ENCODE data around the gene CA4. TPM values are rescaled to one million over a fixed set of nuclear protein-coding genes. Genes with fewer than 3 reads are reported as not detected.
A peak's percentile ranks its signal among the peaks of the same experiment; 100 is the strongest.
"Not testable (repeated sequence)": the region's sequence is repeated elsewhere in the genome, so short reads cannot be mapped to it uniquely, and the experiment has no call there.

Gene CA4
- total RNA-seq, 4 donors from 2014 or later, result 1.5 to 3.5 (median 2.0) TPM

- TF ChIP-seq CTCF (IDR thresholded peaks at IDR 0.05), result no peak
- no peak for TF ChIP-seq POLR2A (IDR thresholded peaks at IDR 0.05)
- WGBS, 2 donors, result 72 to 74% methylated on average over 8 of the region's 8 CpGs
- peak in 1 of 2 donors; percentile 63 for DNase-seq (ENCODE audit: low spot score in 2 of 2)
- H3K4me3 ChIP-seq (ENCODE audit: low read depth, poor library complexity, severe bottlenecking), result no peak overlapping the region
- intact Hi-C loops (cut with DNase I; ENCODE audit: low total_unique reads), result no loop called here
These were observed 21.3 kb downstream of the CA4 start for GRCh38 chr17:60170835-60171752.

- DNase-seq (ENCODE audit: low spot score in 2 of 2), result peak in 1 of 2 donors; percentile 70
- TF ChIP-seq POLR2A (IDR thresholded peaks at IDR 0.05) (no peak), CTCF (IDR thresholded peaks at IDR 0.05) (no peak)
- 93 to 96% methylated on average over 8 of the region's 8 CpGs for WGBS, 2 donors
- H3K4me3 ChIP-seq (ENCODE audit: low read depth, poor library complexity, severe bottlenecking), result no peak overlapping the region
- intact Hi-C loops (cut with DNase I; ENCODE audit: low total_unique reads), result no loop called here
These were observed 21.9 kb downstream of the CA4 start for GRCh38 chr17:60171753-60172079.

GRCh38 chr17:60173304-60173819 lies 23.6 kb downstream of the CA4 start:
- peak in 1 of 2 donors; percentile 15 for DNase-seq (ENCODE audit: low spot score in 2 of 2)

GRCh38 chr17:60174035-60174434 lies 24.3 kb downstream of the CA4 start:
- TF ChIP-seq POLR2A (IDR thresholded peaks at IDR 0.05) (no peak), CTCF (IDR thresholded peaks at IDR 0.05) (no peak)
- intact Hi-C loops (cut with DNase I; ENCODE audit: low total_unique reads), result no loop called here
- 64 to 73% methylated on average over 3 of the region's 3 CpGs for WGBS, 2 donors
- no peak for DNase-seq (ENCODE audit: low spot score in 2 of 2)
- no peak overlapping the region for H3K4me3 ChIP-seq (ENCODE audit: low read depth, poor library complexity, severe bottlenecking)

More at GRCh38 chr17:60173304-60173819, 23.6 kb downstream of the CA4 start:
- 44 to 53% methylated on average over 2 of the region's 2 CpGs for WGBS, 2 donors
- TF ChIP-seq POLR2A (IDR thresholded peaks at IDR 0.05), result no peak
- TF ChIP-seq CTCF (IDR thresholded peaks at IDR 0.05), result no peak
- no peak overlapping the region for H3K4me3 ChIP-seq (ENCODE audit: low read depth, poor library complexity, severe bottlenecking)
- intact Hi-C loops (cut with DNase I; ENCODE audit: low total_unique reads), result no loop called here

GRCh38 chr17:60174767-60175166 lies 25.0 kb downstream of the CA4 start:
- 92 to 98% methylated on average over 6 of the region's 6 CpGs for WGBS, 2 donors
- peak in 1 of 2 donors; percentile 68 for DNase-seq (ENCODE audit: low spot score in 2 of 2)
- intact Hi-C loops (cut with DNase I; ENCODE audit: low total_unique reads); H3K4me3 ChIP-seq (ENCODE audit: low read depth, poor library complexity, severe bottlenecking): not testable (repeated sequence)

- 90 to 93% methylated on average over 5 of the region's 5 CpGs for WGBS, 2 donors
- intact Hi-C loops (cut with DNase I; ENCODE audit: low total_unique reads); H3K4me3 ChIP-seq (ENCODE audit: low read depth, poor library complexity, severe bottlenecking): not testable (repeated sequence)
- peak in 1 of 2 donors; percentile 34 for DNase-seq (ENCODE audit: low spot score in 2 of 2)
These were observed 27.0 kb downstream of the CA4 start for GRCh38 chr17:60176763-60177162.

GRCh38 chr17:60178180-60178579 lies 28.4 kb downstream of the CA4 start:
- intact Hi-C loops (cut with DNase I; ENCODE audit: low total_unique reads); H3K4me3 ChIP-seq (ENCODE audit: low read depth, poor library complexity, severe bottlenecking): not testable (repeated sequence)
- WGBS, 2 donors, result 75 to 80% methylated on average over 2 of the region's 2 CpGs
- DNase-seq (ENCODE audit: low spot score in 2 of 2), result peak in 1 of 2 donors; percentile 63

GRCh38 chr17:60180380-60180779 lies 30.6 kb downstream of the CA4 start:
- H3K4me3 ChIP-seq (ENCODE audit: low read depth, poor library complexity, severe bottlenecking); intact Hi-C loops (cut with DNase I; ENCODE audit: low total_unique reads); DNase-seq (ENCODE audit: low spot score in 2 of 2): not testable (repeated sequence)
- WGBS, 2 donors, result 95 to 97% methylated on average over 1 of the region's 1 CpG

GRCh38 chr17:60186372-60186771 lies 36.6 kb downstream of the CA4 start:
- intact Hi-C loops (cut with DNase I; ENCODE audit: low total_unique reads); DNase-seq (ENCODE audit: low spot score in 2 of 2); H3K4me3 ChIP-seq (ENCODE audit: low read depth, poor library complexity, severe bottlenecking): not testable (repeated sequence)
- WGBS, 2 donors, result 87 to 93% methylated on average over 1 of the region's 1 CpG

GRCh38 chr17:60186846-60187745 lies 37.3 kb downstream of the CA4 start:
- WGBS, 2 donors, result 73 to 75% methylated on average over 7 of the region's 7 CpGs
- DNase-seq (ENCODE audit: low spot score in 2 of 2); intact Hi-C loops (cut with DNase I; ENCODE audit: low total_unique reads): not testable (repeated sequence)

More at GRCh38 chr17:60186846-60187745, 37.3 kb downstream of the CA4 start:
- H3K4me3 ChIP-seq (ENCODE audit: low read depth, poor library complexity, severe bottlenecking), result not testable (repeated sequence)

Measured in lower leg skin (tissue), 4 donors.